H4 (cell line): ENCODE results near the gene KCNMB2. TPM values are rescaled to one million over a fixed set of nuclear protein-coding genes. Genes with fewer than 3 reads are reported as not detected.

Experiments used
- DNase-seq: peaks from one replicate; pipeline ENCODE4 v3.0.0-alpha.2; 2015; ENCODE audit warnings: low spot score
- total RNA-seq: library from RNA; depleted of rRNA; stranded (reverse); fragments of >200 nt; shearing (Covaris generic); gene quantifications from 2 replicates; pipeline ENCODE4 v1.2.3, GENCODE V29; 2014

KCNMB2 gene
- total RNA-seq, 1 experiment from 2014 or later, result not detected

DNA sequence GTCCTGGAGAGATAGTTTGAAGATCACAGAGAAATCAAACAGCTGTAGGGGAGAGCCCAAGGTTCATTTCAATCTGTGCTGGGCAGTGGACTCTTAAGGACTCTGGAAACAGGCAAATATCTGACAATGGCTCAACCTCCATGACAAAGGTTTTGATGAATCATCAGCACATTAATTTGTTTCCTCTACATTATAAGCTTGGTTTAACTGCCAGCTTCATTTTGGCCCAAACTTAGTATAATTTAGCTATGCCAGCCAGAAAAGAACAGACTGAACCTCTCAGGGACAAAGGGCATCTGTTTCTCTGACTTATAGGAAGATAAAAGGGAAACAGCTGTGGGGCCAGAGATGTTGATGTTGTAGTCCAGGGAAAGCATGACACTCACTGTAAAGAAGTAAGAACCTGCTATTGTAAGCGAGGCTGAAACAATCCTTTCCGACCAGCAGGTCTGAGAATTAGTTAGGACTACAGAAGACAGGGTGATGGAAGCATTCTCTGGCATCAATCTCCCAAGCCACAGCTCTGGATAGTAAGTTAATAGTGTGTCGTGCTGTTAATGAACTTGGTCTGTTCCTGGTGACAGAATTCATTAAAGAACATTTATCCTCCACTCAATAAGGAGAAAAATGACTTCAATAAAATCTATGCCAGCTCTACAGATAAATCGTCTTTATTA is 110.1 kb downstream of the KCNMB2 start:
- no peak for DNase-seq

DNA sequence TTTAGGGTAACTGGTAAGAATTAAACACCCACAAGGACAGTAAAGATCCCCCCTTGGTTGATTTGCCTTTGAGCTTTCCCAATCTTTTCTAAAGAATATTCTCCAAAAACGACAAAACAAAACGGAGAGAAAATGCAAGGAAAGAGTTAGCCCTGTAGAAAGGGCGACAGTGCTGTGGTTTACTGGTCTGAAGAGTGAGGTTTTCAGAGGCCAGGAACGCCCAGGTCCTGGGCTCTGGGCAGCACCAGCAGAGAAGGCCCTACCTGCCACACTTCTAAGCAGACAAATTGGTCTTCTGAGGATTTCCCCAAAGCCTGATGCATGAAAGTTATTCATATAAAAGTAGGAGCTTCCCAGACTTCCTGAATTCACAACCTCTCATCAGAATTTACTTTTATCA is 119.3 kb downstream of the KCNMB2 start:
- DNase-seq, result no peak

DNA sequence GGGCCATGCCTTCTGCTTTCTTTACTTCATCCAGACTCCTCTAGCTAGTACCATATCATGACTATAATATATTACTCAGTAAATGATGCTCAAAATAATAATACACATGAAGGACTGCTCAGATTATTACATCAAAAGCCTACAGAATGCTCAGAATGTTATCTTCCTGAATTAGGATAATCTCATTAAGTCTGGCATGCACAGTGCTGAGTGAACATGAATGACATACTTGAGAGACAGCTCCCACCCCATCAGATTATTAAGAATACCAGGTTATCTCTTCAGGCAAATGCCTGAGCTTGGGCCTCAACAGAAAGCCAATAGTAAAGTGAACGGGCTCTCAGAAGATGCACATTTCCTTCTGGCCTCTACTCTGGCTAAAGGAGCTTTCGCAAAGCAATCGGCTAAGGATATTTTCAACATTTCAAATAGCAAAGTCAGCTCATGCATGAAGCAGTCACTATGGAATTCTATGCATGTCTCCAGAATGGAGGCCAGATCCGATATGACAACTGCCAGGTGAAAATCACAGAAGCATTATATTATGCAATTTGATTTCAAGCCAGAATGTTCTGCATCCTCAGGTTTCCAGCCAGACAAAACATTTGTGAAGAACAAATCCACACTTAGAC is 122.6 kb downstream of the KCNMB2 start:
- no peak for DNase-seq

DNA sequence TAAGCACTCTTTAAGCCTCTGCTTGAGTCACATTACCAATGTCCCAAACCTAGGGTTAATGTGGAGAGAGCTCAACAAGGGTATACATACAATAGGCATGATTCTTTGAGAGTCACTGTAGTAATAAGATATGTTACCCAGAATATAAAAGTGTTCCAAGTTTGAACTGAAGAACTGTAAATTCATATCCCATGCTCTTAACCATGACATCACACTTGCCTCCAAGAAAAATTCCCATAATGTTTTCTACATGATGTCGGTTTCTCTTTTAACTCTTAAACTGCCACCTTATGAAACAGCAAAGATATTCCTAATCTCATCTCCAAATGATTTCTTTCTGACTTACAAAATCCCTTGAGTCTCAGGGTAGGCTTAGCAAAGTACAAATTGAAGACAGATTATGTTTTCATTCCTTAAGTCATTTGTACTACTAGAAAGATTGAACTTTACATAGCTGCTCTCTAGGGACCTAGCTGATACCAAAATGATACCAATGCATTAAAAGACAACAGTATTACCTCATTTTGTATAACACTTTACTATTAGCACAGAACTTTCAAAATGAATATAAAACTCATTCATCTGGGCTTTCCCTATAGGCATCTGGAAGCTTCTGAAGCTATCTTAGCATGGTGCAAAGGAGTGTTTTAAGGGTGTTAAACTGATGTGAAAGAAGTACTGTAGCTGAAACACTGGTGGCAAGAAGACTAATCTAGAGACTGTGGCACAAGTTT is 127.1 kb downstream of the KCNMB2 start:
- DNase-seq, result no peak

DNA sequence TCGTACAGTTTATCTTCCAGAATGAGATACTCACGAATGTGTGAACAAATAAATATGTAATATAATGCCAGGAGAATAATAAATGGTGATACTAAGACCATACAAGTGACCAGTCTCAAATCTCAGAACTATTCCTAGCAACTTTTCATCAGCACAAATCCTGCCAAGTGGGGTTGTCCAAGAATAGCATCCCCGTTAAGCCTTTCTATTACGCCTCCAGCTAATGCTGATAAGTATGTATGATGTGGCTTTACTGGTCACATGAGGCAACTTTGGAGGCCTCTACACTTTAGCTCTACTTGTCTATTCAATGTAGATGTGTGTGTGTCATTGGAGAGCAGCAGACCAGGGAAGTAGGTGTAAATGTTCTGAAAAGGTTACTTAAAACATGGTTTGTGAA is 129.5 kb downstream of the KCNMB2 start:
- no peak for DNase-seq

DNA sequence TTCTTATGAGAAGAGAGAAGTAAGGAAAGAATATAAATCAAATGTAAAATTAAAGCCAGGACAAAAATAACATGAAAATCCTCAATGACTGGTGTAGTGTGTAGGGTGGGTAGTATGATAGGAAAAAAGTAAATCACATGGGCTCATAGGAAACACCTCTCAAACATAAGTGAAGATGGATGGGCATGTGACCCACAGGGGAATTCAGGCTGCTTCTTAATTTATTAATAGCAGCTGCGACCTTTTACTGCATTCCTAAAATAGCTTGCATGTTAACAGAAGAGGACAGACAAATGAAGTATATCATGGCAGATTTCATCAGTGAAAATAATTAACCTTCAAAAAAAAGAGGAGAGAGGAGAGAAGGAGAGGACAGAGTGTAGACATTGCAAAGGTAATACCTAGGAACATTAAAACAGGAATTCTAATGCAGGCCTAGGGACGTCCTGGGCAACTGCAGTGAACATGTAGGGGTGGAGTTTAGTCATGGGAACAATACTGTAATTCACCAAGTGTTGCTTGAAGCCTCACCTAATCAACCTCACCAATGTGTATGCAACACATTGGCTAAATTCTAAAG is 132.9 kb downstream of the KCNMB2 start:
- no peak for DNase-seq

DNA sequence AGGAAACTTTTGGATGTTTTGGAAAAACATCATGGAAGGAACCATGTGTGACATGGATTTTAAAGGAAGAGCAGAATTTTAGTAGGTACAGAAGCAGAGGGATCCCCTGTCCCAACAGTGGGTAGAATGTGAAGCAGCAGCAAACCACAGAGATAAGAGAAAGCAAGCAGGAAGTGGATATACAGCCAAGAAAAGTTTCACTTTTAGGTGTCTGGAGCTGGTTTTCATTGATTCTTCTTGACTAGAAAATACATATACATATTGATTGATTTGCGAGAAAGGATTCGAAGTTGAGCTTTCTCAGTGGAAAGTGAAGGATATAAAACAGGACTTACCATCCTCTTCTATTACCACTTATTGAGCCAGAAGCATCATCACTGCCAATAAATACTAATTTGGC is 133.5 kb downstream of the KCNMB2 start:
- no peak for DNase-seq

DNA sequence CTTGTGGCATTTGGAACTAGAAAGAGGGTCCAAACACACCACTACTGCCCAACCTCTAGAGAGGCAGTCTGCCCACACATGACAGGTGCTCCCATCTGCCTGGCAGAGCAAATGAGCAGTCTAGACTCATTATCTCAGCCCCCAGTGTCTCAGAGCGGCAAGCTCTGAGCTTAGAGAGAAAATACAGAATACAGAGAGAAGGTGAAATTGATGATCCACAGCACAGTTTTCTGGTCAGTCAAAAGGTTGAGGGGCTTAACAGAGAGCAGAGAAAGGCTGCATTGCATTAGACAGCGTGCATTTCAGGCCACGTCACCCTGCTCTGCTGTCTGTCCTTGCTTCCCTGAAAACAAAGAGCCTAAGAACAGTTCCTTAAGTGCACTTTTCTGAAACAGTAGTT is 135.1 kb downstream of the KCNMB2 start:
- DNase-seq, result no peak

DNA sequence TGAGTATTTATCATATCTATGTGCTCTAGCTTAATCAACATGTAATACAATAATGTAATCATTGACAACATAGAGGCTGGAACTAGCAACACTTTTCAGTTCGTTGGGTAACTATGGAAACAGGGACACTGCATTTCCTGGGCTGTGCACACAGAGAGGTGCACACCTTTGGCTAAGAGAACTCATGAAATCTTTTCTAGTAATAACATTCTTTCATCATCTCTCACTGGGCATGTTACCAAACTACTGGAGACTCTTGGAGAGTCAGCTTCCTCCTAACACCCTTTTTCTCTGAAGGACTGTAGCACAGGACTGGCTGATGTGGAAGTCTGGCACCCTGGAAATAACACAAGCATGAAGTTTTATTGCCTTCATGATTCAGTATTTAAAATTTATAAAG is 135.6 kb downstream of the KCNMB2 start:
- DNase-seq, result no peak

DNA sequence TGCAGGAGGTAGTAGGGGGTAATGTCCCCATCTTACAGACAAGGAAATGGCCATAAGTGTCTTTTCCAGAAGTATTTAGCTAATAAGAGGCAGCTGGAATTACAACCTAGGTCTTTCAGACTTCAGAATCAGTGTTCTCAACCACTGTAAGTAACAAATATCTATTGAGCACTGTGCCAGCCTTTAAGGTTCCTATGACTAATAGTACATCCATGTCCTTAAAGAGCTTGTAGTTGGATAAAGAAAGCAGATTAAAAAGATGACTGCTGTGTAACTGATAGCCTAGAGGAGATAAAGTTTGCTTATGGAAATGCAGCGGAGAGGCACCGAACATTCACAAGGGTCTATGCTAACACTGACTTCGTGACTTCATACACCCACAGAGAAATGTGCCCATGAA is 136.0 kb downstream of the KCNMB2 start:
- DNase-seq, result no peak

DNA sequence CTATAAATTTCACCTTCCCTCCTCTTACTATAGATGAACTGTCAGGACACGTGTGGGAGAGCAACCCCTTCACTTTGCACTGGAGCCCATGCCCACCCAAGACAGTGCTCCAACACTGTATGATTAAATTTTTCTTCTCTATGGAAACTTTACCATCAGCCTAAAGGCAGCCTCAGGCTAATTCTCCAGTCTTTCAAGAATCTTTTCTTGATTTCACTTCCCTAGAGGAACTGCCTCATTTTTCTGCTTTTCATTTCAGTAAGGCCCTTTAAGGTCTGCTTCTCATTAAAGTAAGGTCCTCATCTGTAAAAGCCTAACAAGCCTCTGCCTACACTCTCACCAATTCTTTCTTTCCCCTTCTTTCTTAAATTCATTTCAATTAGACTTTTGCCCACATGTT is 137.3 kb downstream of the KCNMB2 start:
- DNase-seq, result no peak

DNA sequence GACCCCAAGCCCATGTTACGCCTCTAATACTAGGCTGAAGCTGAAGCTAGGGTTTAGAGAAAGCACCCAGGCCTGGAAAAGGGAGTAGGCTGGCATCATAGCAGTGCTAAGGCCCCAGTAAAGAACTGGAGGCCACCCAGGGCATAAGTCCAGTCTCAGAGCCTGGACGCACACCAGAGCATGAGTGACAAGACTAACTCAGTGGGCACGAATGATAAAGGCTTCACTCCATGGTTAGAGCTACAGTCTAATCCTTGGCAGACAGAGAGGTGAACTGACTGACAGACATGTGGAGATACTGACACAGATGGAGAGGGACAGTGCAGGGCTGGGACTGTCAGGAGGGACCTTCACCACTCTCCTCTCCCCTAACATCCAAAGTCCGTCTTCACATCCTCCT is 139.8 kb downstream of the KCNMB2 start:
- DNase-seq, result no peak

DNA sequence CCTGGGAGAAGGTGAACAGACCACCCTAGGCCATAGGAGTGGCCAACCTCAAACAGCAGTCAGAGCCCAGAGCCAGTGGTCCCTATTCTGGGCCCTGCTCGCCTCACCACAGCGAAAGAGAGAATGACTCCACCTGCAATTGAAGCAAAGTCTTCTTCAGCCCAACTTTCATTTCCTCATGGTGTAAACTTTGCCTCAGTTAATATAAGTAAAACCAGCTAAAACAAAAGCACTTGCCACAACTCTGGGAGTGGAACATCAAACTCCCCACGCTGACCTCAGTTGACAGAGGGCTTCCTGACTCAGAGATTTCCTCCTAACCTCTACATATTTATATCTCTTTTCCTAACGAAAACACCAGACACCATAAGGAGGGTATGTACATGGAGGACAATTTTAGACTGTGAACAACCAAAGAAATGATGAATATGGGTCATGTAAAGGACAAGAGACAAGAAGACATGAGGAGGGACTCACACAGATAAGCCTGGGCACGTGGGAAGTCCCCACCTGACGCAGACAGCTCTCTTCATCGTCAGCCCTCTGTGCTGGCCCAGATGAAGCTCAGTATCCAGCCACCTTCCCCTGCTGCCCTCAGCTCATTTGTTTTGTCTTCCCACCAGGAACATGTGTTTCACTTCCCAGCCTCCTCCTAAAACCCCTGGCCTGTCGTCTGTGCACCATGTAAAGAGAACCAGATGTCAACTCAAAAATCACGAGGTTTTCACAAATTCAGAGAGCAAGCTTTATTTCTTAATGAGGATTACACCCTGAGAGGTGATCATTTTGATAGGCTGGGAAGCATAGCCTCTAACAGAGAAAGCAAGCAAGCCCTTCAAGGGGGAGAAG is 140.9 kb downstream of the KCNMB2 start:
- no peak for DNase-seq

DNA sequence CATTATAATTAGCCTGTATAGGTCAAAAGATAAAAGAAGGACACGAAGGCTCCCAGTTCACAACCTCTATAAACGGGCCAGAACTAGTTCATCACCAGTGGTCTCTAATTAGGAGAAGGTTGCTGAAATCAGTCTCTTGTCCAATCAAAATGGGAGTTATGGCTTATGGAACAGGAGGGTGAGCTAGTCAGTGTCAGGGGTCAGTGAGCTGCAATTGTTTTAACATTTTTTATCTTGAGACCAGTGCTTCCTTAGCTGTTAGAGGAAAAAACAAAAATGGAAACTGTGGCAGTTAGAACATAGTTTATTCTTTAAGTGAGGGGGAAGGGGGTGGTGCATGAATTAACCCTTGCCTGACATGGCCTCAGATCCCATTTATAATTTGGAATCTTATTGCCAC is 141.7 kb downstream of the KCNMB2 start:
- no peak for DNase-seq

DNA sequence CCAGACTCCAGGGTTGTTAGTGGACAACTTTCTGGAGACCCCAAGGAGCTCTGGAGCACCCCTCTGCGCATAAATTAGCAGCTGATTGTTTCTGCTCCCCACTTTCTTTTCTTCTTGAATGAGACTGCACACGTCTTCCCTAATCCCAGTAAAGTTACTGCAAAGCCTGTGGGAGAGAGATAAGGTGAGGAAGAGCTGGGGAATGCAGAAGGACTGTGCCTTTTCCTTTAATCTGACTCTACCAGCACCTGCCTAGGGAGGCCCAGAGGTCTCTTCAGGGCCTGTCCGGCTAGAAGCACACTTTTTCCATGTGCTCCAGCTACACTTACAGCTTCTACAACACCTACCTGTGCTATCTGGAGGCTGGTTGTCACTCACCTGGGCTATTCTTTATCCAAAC is 143.8 kb downstream of the KCNMB2 start:
- DNase-seq, result no peak

DNA sequence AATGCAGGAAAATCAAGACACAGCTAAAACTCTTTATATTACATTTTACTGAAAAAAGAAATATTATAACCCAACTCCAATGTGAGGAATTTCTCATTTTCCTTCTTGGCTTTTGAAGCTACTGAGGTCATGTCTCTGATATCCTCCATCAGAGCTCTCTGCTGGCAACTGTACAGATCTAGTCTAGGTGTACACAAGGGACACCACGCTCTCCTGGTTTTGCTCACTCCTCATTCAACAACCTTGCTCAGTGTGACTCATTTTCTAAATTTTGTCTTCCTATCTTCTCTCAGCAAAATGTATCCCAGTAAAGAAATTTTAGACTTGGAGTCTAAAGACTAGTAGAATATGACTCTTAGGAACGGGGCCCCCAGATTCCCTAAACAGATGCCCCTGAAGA is 144.3 kb downstream of the KCNMB2 start:
- no peak for DNase-seq

DNA sequence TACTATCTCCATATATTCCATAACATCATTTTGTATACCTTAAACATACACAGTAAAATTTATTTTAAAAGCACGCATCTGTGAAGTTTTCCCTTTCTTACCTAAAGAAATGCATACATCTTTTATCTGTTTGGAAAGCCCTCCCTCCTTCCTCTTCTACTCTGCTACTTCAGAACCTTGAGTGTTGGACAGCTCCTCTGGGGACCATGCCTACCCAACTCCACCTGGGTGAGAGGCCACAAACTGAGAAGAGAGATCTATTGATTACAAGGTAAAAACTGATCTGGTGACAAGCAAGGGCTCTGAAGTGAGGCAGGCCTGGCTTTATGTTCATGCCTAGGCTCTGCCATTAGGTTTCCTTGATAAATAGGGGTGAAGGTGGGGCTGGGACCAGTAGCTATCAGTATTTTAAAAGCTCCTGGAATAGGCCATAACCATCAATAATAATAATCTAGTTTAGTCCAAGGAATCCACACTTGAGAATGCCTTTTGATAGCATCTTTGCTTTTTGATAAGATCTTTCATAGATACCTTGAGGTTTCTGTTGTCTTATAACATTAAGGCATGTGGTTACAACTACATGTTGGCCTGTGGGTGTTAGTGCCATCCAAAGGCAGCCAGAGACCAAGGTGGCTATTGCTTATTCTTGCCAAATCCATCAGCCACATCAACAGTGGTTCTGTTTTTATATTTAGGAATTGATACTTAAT is 148.8 kb downstream of the KCNMB2 start:
- no peak for DNase-seq

DNA sequence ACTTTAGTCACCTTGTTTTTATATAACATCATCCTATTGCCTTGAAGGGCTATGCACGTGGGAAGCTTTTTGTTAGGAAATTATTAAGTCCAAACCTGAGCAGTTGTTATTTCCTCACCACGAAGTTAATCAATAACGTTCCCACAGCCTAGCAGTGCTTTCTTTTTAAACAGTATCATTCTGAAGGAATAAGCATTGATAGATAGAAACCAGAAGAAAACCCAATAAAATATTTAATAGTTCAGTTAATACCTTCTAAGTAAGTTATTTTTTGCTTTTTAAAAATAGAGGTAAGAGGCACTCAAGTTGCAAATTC is 149.3 kb downstream of the KCNMB2 start:
- DNase-seq, result no peak

DNA sequence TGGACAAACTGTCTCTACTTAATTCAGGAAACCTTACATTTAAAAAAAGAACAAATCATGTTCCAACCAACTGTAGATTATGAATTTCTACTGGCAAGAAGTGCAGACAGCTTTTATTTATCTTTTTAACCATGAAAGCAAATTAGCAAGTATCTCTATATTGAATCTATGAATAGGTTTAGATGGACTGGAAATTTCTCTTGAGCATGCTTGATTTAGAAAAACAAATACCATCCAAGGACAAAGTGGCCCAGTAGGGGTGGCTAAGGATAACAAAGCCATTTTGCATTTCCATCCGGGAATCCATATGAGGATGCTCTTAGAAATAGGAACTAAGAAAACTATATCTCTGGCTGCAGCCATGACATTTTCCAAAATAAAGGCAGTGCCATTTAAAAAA is 150.6 kb downstream of the KCNMB2 start:
- no peak for DNase-seq

DNA sequence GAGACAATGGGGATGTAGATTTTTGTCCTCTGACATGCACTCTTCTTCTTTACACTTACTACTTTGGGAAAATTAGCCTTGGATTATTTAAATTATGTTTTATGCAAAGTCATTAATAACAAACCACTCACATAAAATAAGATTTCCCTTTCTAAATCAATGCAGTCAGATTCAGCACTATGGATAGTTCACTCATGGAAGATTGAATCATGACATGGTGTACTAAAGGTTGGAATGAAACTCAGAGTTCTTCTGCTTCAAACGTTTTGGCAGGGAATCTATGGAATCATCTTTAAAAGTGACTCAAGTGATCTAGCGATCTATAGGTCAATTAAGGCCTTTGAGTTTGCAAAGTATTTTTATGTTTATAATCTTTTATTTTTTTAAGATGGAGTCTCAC is 154.3 kb downstream of the KCNMB2 start:
- no peak for DNase-seq

DNA sequence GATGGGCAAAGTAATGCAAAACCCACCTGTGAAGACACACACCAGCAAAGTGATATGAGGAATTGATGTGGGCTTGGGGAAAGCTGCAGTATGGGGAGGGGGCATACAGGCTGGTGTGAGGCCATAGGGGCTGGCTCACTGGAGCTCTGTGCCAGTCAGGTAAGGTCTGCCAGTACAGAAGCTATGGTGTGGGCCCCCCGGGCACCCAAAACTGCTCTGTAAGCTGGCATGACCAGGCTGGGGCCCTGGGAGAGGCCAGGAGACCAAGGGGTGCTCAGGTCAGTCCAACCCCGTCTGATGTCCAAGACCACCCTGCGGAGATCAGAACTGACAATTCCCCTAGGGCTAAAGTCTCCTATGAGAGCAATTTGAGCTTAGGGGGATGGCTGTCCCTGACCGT is 163.1 kb downstream of the KCNMB2 start:
- DNase-seq, result no peak

DNA sequence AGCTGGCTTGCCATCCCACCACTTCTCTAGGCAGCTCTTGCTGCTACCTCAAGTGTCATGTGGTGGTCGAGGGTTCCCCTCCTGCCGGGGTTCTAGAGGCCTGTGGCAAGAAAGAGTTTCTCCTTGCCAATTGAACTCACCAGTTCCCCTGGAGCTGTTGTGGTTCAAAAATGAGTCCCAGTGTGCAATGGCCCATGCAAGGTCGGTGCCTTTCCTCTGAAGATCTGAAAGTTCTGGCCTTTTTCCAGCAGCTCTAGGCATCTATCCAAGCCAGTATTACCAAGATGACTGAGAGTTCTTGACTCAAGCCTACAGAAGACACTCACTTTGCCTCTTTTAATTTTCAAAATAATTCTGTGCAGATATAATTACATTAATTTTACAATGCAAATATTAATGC is 163.6 kb downstream of the KCNMB2 start:
- no peak for DNase-seq
